ENCODE results near the gene WRNIP1.

Gene WRNIP1

DNA sequence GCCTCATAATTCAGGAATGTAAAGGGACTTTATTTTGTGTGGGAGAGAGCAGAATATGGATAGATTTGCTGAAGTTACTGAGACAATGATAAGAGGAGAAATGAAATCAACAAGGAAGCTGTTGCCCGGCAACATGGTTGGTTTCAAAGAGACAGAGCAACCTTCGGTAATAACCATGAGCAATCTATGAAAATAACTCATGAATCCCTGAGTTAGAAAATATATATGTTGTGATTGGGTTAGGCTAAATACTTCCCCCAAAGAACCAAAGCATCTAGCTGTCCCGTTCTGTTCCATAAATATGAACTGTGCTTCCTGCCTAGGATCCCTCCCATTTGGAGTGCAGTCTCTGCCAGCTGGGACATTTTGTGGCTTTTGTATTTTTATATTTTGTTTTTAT, 53.4 kb downstream of the WRNIP1 start:
- Histone ChIP-seq H3K9me3 (ENCODE audit: control insufficient read depth, low read length) (no peaks in the 10 kb centered on the region), H3K36me3 (ENCODE audit: control insufficient read depth, insufficient read depth, low read length) (no peaks in the 10 kb centered on the region), H3K27me3 (replicated peaks; ENCODE audit: control insufficient read depth, insufficient read depth, low read length, poor library complexity, severe bottlenecking) (no peaks in the 10 kb centered on the region), H3K4me1 (ENCODE audit: control insufficient read depth, insufficient read depth, low read length, poor library complexity, severe bottlenecking) (no peaks in the 10 kb centered on the region), H3K4me3 (ENCODE audit: insufficient read depth, low read depth, low read length, poor library complexity, severe bottlenecking) (no peak overlapping the region), H3K27ac (ENCODE audit: insufficient read depth, low read length, poor library complexity, severe bottlenecking) (no peak overlapping the region)
- no peak for DNase-seq

DNA sequence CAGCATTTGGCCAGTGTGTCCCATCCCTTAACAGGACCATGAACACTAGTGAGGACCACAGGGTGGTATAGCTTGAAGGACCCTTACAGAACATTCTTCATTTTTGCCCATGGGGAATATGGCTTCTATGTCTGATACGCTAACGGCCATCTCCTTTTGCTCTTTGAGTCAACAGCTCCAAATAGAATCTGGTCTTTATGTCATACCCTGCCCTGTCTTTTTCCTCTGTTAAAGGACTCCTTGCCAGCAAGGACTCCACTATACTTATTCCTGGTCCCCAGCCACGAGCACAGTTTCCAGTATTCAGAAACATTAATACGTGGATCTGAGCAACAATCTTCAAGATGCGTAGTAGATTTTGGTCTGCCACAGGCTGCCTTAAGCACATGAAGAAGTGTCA, 53.9 kb downstream of the WRNIP1 start:
- Histone ChIP-seq H3K36me3 (ENCODE audit: control insufficient read depth, insufficient read depth, low read length) (no peaks in the 10 kb centered on the region), H3K4me1 (ENCODE audit: control insufficient read depth, insufficient read depth, low read length, poor library complexity, severe bottlenecking) (no peaks in the 10 kb centered on the region), H3K9me3 (ENCODE audit: control insufficient read depth, low read length) (no peaks in the 10 kb centered on the region), H3K4me3 (ENCODE audit: insufficient read depth, low read depth, low read length, poor library complexity, severe bottlenecking) (no peak overlapping the region), H3K27ac (ENCODE audit: insufficient read depth, low read length, poor library complexity, severe bottlenecking) (no peak overlapping the region), H3K27me3 (replicated peaks; ENCODE audit: control insufficient read depth, insufficient read depth, low read length, poor library complexity, severe bottlenecking) (no peaks in the 10 kb centered on the region)
- DNase-seq, result no peak

DNA sequence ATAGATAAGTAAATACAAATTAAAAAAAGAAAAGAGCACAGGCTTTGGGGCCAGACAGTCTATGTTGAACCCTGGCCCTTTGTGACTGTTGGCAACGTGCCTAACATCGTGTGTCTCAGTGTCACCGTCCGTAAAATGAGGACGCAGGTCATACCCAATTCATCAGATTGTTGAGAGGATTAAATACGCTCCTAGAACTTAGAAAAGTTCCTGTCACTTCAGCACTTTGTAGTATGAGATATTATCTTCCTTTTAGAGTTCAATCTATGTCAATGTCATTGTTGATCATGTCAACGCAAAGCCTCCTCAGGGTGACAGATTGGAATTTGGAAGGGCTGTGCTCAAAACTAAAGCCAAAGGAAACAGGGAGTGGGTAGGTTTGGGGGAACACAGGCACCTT, 54.8 kb downstream of the WRNIP1 start:
- Histone ChIP-seq H3K9me3 (ENCODE audit: control insufficient read depth, low read length) (no peaks in the 10 kb centered on the region), H3K27me3 (replicated peaks; ENCODE audit: control insufficient read depth, insufficient read depth, low read length, poor library complexity, severe bottlenecking) (no peaks in the 10 kb centered on the region), H3K4me3 (ENCODE audit: insufficient read depth, low read depth, low read length, poor library complexity, severe bottlenecking) (no peak overlapping the region), H3K4me1 (ENCODE audit: control insufficient read depth, insufficient read depth, low read length, poor library complexity, severe bottlenecking) (no peaks in the 10 kb centered on the region), H3K27ac (ENCODE audit: insufficient read depth, low read length, poor library complexity, severe bottlenecking) (no peak overlapping the region), H3K36me3 (ENCODE audit: control insufficient read depth, insufficient read depth, low read length) (no peaks in the 10 kb centered on the region)
- no peak for DNase-seq

DNA sequence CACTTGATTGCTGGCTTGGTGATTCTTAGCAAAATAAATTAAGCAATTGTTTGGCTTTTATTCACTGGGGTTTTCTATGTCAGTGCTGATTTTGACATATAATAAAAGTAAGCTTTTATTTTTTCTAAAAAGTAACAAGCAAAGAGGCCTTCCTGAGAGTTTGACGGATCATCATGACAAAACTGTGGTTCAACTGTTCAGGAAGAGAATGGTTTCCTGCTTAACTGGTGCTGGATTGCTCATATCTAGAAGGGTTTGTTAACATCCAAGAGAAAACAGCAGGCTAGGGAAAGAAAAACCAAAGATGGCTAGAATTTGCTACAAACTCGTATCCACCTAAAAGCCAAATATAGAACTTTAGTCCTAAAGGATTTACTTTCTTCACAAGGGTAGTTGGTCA, 55.2 kb downstream of the WRNIP1 start:
- H3K4me1 ChIP-seq (ENCODE audit: control insufficient read depth, insufficient read depth, low read length, poor library complexity, severe bottlenecking), result no peaks in the 10 kb centered on the region
- DNase-seq, result no peak
- H3K36me3 ChIP-seq (ENCODE audit: control insufficient read depth, insufficient read depth, low read length), result no peaks in the 10 kb centered on the region
- H3K27me3 ChIP-seq (replicated peaks; ENCODE audit: control insufficient read depth, insufficient read depth, low read length, poor library complexity, severe bottlenecking), result no peaks in the 10 kb centered on the region
- H3K4me3 ChIP-seq (ENCODE audit: insufficient read depth, low read depth, low read length, poor library complexity, severe bottlenecking), result no peak overlapping the region
- H3K9me3 ChIP-seq (ENCODE audit: control insufficient read depth, low read length), result no peaks in the 10 kb centered on the region
- no peak overlapping the region for H3K27ac ChIP-seq (ENCODE audit: insufficient read depth, low read length, poor library complexity, severe bottlenecking)

DNA sequence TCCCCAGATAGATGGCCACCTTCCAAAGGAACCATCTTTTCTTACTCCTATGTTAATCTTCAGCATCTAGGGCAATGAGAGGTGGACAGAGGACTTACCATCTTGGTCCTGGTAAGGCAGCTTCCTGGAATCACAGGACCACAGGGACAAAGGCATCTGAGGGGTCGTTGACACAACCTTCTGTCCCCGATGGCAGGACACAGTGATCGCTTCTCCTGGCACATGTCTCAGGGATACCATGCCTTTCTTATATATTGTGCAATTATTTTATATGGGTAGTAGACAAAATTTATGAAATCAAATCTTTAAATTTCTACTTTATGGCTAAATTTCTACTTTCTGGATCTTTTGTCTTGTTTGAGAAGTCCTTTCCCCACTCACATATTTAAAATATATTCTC, 56.4 kb downstream of the WRNIP1 start:
- H3K36me3 ChIP-seq (ENCODE audit: control insufficient read depth, insufficient read depth, low read length), result no peaks in the 10 kb centered on the region
- no peak overlapping the region for H3K27ac ChIP-seq (ENCODE audit: insufficient read depth, low read length, poor library complexity, severe bottlenecking)
- no peaks in the 10 kb centered on the region for H3K9me3 ChIP-seq (ENCODE audit: control insufficient read depth, low read length)
- DNase-seq, result no peak
- H3K27me3 ChIP-seq (replicated peaks; ENCODE audit: control insufficient read depth, insufficient read depth, low read length, poor library complexity, severe bottlenecking), result no peaks in the 10 kb centered on the region
- H3K4me3 ChIP-seq (ENCODE audit: insufficient read depth, low read depth, low read length, poor library complexity, severe bottlenecking), result no peak overlapping the region
- H3K4me1 ChIP-seq (ENCODE audit: control insufficient read depth, insufficient read depth, low read length, poor library complexity, severe bottlenecking), result no peaks in the 10 kb centered on the region

DNA sequence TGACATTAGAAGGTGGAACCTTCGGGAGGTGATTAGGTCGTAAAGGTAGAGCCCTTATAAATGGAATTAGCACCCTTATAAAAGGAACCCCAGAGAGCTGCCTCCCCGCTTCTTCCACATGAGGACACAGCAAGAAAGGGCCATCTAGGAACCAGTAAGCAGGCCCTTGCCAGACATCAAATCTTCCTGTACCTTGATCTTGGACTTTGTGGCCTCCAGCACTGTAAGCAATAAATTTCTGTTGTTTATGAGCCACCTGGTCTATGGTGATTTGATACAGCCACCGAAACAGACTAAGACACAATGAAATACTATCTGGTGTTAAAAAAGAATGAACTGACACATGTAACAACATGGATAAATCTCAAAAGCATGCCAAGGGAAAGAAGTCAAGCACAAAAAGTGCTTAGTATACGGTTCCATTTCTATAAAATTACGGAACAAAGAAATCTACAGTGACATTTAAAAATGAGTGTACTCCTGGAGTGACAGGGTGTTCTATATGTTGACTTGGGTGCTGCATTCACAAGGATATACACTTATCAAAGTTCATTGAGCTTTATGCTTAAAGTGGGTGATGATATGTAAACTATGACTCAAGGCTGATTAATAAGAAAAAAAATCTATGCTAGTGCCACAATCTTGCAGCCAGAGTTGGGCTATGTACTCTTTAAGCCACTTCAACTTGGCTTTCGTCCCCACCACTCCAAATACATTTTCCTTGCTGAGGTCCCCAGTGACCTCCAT, 58.1 kb downstream of the WRNIP1 start:
- Histone ChIP-seq H3K4me1 (ENCODE audit: control insufficient read depth, insufficient read depth, low read length, poor library complexity, severe bottlenecking) (no peaks in the 10 kb centered on the region), H3K4me3 (ENCODE audit: insufficient read depth, low read depth, low read length, poor library complexity, severe bottlenecking) (no peak overlapping the region), H3K9me3 (ENCODE audit: control insufficient read depth, low read length) (no peaks in the 10 kb centered on the region), H3K36me3 (ENCODE audit: control insufficient read depth, insufficient read depth, low read length) (no peaks in the 10 kb centered on the region), H3K27me3 (replicated peaks; ENCODE audit: control insufficient read depth, insufficient read depth, low read length, poor library complexity, severe bottlenecking) (no peaks in the 10 kb centered on the region), H3K27ac (ENCODE audit: insufficient read depth, low read length, poor library complexity, severe bottlenecking) (no peak overlapping the region)
- DNase-seq, result no peak

DNA sequence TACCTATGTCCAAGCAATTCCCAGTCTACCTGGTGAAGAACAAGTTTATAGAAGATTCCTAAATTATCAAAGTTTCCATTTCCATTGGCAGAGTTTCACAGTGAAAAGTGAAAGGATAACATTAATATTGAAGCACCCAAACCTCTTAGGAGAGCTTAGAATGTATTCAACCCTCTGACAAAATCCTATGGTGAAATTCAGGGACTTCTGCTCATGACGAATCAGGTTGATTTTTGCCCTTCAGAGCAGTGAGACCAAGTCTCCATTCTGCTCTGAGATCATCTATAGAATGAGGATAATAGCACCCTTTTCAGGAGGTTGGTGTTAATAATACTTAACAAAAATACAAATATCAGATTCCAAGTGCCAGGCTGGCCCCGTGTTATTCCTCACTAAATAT, 60.9 kb downstream of the WRNIP1 start:
- no peak for DNase-seq
- H3K27ac ChIP-seq (ENCODE audit: insufficient read depth, low read length, poor library complexity, severe bottlenecking), result no peak overlapping the region
- H3K27me3 ChIP-seq (replicated peaks; ENCODE audit: control insufficient read depth, insufficient read depth, low read length, poor library complexity, severe bottlenecking), result no peaks in the 10 kb centered on the region
- H3K4me1 ChIP-seq (ENCODE audit: control insufficient read depth, insufficient read depth, low read length, poor library complexity, severe bottlenecking), result no peaks in the 10 kb centered on the region
- H3K4me3 ChIP-seq (ENCODE audit: insufficient read depth, low read depth, low read length, poor library complexity, severe bottlenecking), result no peak overlapping the region
- H3K36me3 ChIP-seq (ENCODE audit: control insufficient read depth, insufficient read depth, low read length), result no peaks in the 10 kb centered on the region
- H3K9me3 ChIP-seq (ENCODE audit: control insufficient read depth, low read length), result no peaks in the 10 kb centered on the region

DNA sequence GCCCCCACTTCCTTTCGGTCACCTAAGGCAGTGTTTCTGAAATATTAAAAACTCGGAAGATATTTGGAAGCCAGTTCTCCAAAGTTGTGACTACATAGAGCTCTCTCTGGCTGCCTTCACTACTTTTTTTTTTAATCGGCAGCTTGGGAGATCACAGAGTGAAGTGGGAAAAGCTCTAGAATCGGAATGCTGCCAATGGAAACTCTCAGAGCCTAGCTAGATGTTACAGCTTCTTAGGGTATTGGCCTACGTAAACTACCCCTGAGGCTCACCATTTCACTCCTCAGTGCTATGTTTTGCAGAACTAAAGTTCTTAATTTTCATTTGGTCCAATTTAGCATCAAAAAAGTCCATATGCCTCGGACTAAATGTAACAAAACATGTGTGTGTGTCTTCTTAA, 61.9 kb downstream of the WRNIP1 start:
- Histone ChIP-seq H3K4me3 (ENCODE audit: insufficient read depth, low read depth, low read length, poor library complexity, severe bottlenecking) (no peak overlapping the region), H3K27me3 (replicated peaks; ENCODE audit: control insufficient read depth, insufficient read depth, low read length, poor library complexity, severe bottlenecking) (no peaks in the 10 kb centered on the region), H3K4me1 (ENCODE audit: control insufficient read depth, insufficient read depth, low read length, poor library complexity, severe bottlenecking) (no peaks in the 10 kb centered on the region), H3K36me3 (ENCODE audit: control insufficient read depth, insufficient read depth, low read length) (no peaks in the 10 kb centered on the region), H3K9me3 (ENCODE audit: control insufficient read depth, low read length) (no peaks in the 10 kb centered on the region), H3K27ac (ENCODE audit: insufficient read depth, low read length, poor library complexity, severe bottlenecking) (no peak overlapping the region)
- no peak for DNase-seq

DNA sequence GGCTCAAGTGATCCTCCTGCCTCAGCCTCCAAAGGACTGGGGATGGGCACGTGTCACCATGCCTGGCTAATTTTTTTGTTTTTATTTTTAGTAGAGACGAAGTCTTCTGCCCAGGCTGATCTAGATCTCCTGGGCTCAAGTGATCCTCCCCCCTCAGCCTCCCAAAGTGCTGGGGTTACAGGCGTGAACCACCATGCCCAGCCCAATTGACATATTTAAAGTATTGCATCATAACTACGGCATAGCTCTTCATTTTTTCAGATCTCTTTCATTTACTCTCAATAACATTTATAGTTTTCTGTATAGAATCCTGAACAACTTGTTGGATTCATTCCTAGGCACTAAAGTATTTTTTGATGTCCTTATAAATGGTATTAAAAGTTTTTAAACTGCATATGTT, 63.4 kb downstream of the WRNIP1 start:
- no peaks in the 10 kb centered on the region for H3K4me1 ChIP-seq (ENCODE audit: control insufficient read depth, insufficient read depth, low read length, poor library complexity, severe bottlenecking)
- no peaks in the 10 kb centered on the region for H3K27me3 ChIP-seq (replicated peaks; ENCODE audit: control insufficient read depth, insufficient read depth, low read length, poor library complexity, severe bottlenecking)
- H3K36me3 ChIP-seq (ENCODE audit: control insufficient read depth, insufficient read depth, low read length), result peaks cover 6% of the 10 kb centered on the region
- DNase-seq, result no peak
- no peak overlapping the region for H3K27ac ChIP-seq (ENCODE audit: insufficient read depth, low read length, poor library complexity, severe bottlenecking)
- no peaks in the 10 kb centered on the region for H3K9me3 ChIP-seq (ENCODE audit: control insufficient read depth, low read length)
- no peak overlapping the region for H3K4me3 ChIP-seq (ENCODE audit: insufficient read depth, low read depth, low read length, poor library complexity, severe bottlenecking)

DNA sequence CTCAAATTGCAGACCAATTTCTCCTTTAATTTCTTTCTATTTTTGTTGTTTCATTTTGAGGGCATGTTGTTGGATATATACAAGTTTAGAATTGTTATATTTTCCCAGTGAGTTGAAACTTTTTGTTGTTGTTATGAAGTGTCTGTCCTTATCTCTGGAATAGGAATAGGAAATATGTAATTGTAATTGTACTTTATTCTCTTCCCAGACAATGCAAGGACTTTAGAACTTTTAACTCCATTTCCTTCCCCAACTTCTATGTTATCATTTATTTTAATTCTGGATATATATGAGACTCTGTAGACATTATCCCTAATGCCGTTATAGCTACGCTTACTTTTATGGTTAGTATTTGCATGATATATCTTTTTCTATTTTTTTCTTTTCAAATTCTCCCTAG, 64.1 kb downstream of the WRNIP1 start:
- no peak overlapping the region for H3K27ac ChIP-seq (ENCODE audit: insufficient read depth, low read length, poor library complexity, severe bottlenecking)
- H3K27me3 ChIP-seq (replicated peaks; ENCODE audit: control insufficient read depth, insufficient read depth, low read length, poor library complexity, severe bottlenecking), result no peaks in the 10 kb centered on the region
- DNase-seq, result no peak
- H3K4me3 ChIP-seq (ENCODE audit: insufficient read depth, low read depth, low read length, poor library complexity, severe bottlenecking), result no peak overlapping the region
- peaks cover 13% of the 10 kb centered on the region for H3K36me3 ChIP-seq (ENCODE audit: control insufficient read depth, insufficient read depth, low read length)
- H3K4me1 ChIP-seq (ENCODE audit: control insufficient read depth, insufficient read depth, low read length, poor library complexity, severe bottlenecking), result no peaks in the 10 kb centered on the region
- H3K9me3 ChIP-seq (ENCODE audit: control insufficient read depth, low read length), result no peaks in the 10 kb centered on the region
